GM12891 (cell line): ENCODE results near the gene COX6A2.

Experiments used
- POLR2A ChIP-seq: IDR thresholded peaks from 2 replicates; pipeline ENCODE4 v1.6.1; 2011; ENCODE audit warnings: low read depth, low read length, control low read depth
- POLR2AphosphoS5 ChIP-seq: IDR thresholded peaks from 2 replicates; pipeline ENCODE4 v1.6.1; 2011; ENCODE audit warnings: low read depth, low read length, control low read depth
- POU2F2 ChIP-seq: IDR thresholded peaks from 2 replicates; pipeline ENCODE4 v1.6.1; 2011; ENCODE audit warnings: low read depth, mild to moderate bottlenecking, control low read depth, low read length, moderate library complexity
- SPI1 ChIP-seq: IDR thresholded peaks from 2 replicates; pipeline ENCODE4 v1.6.1; 2011; ENCODE audit warnings: low read depth, low read length, control low read depth
- TAF1 ChIP-seq: IDR thresholded peaks from 2 replicates; pipeline ENCODE4 v1.6.1; 2011; ENCODE audit warnings: low read depth, low read length, control low read depth

GRCh38 chr16:31440516-31441184 is 12.5 kb upstream of the COX6A2 start:
- no peak for TF ChIP-seq POLR2AphosphoS5
- TF ChIP-seq POLR2A: no peak
- no peak for TF ChIP-seq POU2F2
- no peak for TF ChIP-seq TAF1
- no peak for TF ChIP-seq SPI1
